PFSK-1 (cell line): ENCODE results near the gene FLT4.

Experiments used
- FOXP2 ChIP-seq: optimal IDR thresholded peaks from 2 replicates; pipeline ENCODE3; 2011; ENCODE audit warnings: borderline replicate concordance, control low read depth, inconsistent platforms; ENCODE audit not compliant: insufficient read depth; ENCODE audit errors: extremely low read length, extremely low read depth
- POLR2AphosphoS5 ChIP-seq: IDR thresholded peaks from 2 replicates; pipeline ENCODE4 v1.6.1; 2012; ENCODE audit warnings: low read depth, mild to moderate bottlenecking, control low read depth, low read length, moderate library complexity
- SIN3A ChIP-seq: IDR thresholded peaks from 2 replicates; pipeline ENCODE4 v1.6.1; 2012; ENCODE audit warnings: mild to moderate bottlenecking, low read length, moderate library complexity, borderline replicate concordance; ENCODE audit not compliant: insufficient read depth
- TAF1 ChIP-seq: IDR thresholded peaks from 2 replicates; pipeline ENCODE4 v1.6.1; 2012; ENCODE audit warnings: low read length, control low read depth, borderline replicate concordance; ENCODE audit not compliant: insufficient read depth
- TF ChIP-seq, protein P1 (sequence below), 2 experiments: IDR thresholded peaks; 2 replicates each; pipeline versions ENCODE4 v1.6.1 to v1.8.0; 2011 to 2012; ENCODE audit warnings: low read depth in 2 of 2, low read length in 2 of 2, control low read depth in 1 of 2, inconsistent platforms in 1 of 2, mild to moderate bottlenecking in 1 of 2, moderate library complexity in 1 of 2; ENCODE audit not compliant: insufficient read depth in 1 of 2

Gene FLT4

DNA sequence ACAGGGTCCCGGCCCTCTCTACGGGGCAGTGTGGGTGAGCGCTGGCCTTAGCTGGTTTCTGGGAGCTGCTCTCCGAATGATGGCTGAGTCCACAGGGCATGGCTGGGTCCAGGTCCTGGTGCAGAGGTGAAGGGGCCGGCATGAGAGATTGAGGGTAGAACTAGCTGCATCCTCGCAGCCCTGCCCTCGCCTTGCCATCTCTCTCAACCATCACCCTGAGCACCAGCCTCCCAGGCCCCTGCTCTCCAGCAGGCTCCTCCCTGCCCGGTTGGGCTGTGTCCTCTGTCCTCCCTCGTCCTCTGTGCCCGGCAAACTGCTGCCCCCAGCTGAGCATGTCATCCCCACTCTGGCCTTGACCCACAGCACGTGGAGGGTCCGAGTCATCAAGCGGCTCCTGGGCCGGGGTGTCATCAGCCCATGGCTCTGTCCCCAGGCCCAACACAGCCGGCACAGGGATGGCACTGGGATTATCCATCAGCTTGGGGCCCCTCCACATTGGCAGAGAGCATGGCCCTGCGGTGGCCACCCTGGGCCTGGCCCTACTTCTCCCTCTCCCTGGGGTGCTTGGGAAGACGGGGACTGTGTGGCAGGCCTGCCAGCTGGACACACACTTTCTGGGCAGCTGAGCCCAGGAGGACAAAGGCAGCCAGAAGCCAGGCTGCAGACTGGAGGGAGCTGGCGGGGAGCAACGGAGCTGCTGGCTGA lies 8.4 kb downstream of the FLT4 start:
- TF ChIP-seq TAF1, result no peak
- no peak for TF ChIP-seq POLR2AphosphoS5
- TF ChIP-seq SIN3A, result no peak
- no peak for TF ChIP-seq FOXP2
- TF ChIP-seq, protein P1, sequence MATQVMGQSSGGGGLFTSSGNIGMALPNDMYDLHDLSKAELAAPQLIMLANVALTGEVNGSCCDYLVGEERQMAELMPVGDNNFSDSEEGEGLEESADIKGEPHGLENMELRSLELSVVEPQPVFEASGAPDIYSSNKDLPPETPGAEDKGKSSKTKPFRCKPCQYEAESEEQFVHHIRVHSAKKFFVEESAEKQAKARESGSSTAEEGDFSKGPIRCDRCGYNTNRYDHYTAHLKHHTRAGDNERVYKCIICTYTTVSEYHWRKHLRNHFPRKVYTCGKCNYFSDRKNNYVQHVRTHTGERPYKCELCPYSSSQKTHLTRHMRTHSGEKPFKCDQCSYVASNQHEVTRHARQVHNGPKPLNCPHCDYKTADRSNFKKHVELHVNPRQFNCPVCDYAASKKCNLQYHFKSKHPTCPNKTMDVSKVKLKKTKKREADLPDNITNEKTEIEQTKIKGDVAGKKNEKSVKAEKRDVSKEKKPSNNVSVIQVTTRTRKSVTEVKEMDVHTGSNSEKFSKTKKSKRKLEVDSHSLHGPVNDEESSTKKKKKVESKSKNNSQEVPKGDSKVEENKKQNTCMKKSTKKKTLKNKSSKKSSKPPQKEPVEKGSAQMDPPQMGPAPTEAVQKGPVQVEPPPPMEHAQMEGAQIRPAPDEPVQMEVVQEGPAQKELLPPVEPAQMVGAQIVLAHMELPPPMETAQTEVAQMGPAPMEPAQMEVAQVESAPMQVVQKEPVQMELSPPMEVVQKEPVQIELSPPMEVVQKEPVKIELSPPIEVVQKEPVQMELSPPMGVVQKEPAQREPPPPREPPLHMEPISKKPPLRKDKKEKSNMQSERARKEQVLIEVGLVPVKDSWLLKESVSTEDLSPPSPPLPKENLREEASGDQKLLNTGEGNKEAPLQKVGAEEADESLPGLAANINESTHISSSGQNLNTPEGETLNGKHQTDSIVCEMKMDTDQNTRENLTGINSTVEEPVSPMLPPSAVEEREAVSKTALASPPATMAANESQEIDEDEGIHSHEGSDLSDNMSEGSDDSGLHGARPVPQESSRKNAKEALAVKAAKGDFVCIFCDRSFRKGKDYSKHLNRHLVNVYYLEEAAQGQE (IDR thresholded peaks at IDR 0.05; ENCODE audit: insufficient read depth in 1 of 2, low read depth in 2 of 2, low read length in 2 of 2), result no peak

GRCh38 chr5:180640611-180640860 lies 8.9 kb downstream of the FLT4 start:
- TF ChIP-seq SIN3A (no peak), POLR2AphosphoS5 (no peak), FOXP2 (no peak), TAF1 (no peak)
- TF ChIP-seq, protein P1 (IDR thresholded peaks at IDR 0.05; ENCODE audit: insufficient read depth in 1 of 2, low read depth in 2 of 2, low read length in 2 of 2), result no peak

- TF ChIP-seq, protein P1 (IDR thresholded peaks at IDR 0.05; ENCODE audit: insufficient read depth in 1 of 2, low read depth in 2 of 2, low read length in 2 of 2), result peak; percentile 34 to 56; a peak in 1 of 4 replicates
- TF ChIP-seq TAF1 (0 out of 2 replicates have a peak, but pooled peaks have one; percentile 40), POLR2AphosphoS5 (peak; percentile 31; the same call in 1 of the 2 replicates), SIN3A (no peak), FOXP2 (peak; percentile 96)
These were observed 9.4 kb downstream of the FLT4 start for GRCh38 chr5:180639741-180640610.

DNA sequence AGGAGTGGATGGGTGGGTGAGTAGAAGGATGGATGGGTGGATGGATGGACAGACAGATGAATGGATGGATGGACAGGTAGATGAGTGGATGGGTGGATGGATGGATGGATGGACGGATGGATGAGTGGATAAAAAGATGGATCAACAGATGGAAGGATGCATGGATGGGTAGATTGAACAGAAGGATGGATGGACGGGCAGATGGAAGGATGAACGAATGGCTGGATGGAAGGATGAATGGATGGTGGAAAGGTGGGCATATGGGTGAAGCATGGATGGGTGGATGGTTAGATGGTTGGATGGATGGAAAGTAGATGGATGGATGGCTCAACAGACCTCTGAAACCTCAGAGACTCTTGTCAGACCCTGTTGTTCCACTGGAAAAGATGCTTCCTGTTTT lies 10.1 kb downstream of the FLT4 start:
- TF ChIP-seq POLR2AphosphoS5 (no peak), SIN3A (no peak), TAF1 (no peak), FOXP2 (no peak)
- TF ChIP-seq, protein P1 (IDR thresholded peaks at IDR 0.05; ENCODE audit: insufficient read depth in 1 of 2, low read depth in 2 of 2, low read length in 2 of 2), result no peak
